CD4-positive, alpha-beta T cell treated with Interleukin-17A for 1 hour (primary cell): ENCODE measurements around the gene OLFM4.

ENCODE experiments used
- DNase-seq: peaks from one replicate; pipeline ENCODE4 v3.0.0-alpha.2; 2020

Gene OLFM4

GRCh38 chr13:53014495-53015443 is 13.8 kb upstream of the OLFM4 start:
- no peak for DNase-seq

DNA sequence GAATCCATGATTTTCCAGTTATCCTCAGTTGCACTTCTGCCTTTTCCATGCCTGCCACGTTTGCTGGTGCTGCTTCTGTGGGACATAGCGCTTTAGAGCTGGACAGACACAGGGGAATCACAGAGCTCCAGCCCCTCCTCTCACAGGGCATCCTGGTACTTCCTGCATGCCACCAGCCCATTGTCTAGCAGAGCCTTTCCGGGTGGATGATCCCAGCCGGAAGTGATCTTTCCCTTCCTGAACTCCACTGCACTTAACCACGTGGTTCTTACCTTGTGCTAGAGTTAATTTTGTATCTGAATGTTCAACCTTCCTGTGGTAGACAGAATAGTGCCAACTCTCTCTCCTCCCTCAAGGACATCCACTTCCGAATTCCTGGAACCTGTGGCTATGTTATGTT is 12.6 kb upstream of the OLFM4 start:
- DNase-seq, result no peak

DNA sequence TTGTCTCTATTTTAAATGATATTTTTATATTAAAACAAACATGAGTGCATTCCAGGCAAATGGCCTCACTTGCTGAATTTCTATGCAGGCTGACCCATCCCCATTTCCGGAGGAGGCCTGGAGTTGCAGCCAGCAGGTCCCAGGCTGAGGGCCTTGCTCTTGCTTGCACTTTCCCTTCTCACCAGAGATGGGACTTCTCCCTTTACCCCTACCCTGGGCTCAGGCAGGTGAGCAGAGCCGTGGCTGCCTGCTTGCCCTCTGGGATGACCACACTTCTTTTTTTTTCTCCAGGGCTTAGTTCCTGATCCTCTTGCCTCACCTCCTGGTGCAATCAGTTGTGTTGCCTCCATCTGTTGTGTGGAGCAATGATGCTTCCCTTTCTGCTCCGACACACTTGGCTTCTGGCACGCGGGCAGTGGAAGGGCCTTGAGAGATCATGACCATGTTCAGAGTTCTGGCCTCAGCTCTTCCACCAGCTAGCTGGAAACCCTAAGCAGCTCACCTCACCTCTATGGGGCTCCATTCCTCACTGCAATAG is 11.1 kb upstream of the OLFM4 start:
- no peak for DNase-seq

DNA sequence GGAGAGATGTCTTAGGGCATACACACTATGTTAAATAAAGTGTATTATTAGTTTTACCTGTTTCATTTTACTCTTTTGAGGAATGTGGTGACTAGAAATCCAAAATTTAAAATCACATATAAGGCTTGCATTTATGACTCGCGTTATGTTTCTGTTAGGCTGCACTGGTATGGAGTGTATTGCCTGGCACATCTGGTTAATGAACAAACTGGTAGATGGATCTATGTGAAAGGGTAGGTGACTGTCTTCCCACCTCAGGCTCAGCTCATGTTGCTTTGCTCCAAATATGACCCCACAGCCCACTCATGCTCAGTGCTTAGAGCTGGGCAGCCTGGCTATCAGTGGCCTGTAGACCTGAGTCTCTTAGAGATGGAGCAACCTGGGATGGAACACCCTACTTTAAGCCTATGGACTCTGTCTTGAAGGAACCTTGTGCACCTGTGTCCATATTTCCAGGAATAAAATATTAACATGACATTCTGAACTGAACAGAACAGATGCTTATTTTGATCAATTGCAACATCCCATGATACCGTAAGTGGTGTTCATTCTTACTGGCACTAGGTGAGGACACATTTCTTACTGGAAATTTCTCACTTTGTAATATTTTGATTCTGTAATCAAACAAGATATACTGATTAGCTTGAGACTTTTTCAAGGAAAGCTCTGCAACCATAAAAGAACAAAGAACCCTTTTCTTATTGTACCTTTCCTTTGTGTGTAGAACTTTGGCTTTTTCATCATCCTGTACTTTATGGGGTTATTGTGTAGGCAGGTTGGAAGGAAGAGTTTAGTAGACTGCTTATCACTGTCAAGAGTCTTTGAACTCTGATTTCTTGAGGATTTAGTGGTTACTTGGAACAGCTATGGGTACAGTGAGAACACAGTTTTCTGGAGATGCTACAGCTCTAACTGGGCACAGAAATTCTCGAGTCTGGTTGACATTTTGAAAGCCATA is 9.6 kb upstream of the OLFM4 start:
- no peak for DNase-seq

- DNase-seq, result no peak
Observed at GRCh38 chr13:53020764-53021335, 7.8 kb upstream of the OLFM4 start.

DNA sequence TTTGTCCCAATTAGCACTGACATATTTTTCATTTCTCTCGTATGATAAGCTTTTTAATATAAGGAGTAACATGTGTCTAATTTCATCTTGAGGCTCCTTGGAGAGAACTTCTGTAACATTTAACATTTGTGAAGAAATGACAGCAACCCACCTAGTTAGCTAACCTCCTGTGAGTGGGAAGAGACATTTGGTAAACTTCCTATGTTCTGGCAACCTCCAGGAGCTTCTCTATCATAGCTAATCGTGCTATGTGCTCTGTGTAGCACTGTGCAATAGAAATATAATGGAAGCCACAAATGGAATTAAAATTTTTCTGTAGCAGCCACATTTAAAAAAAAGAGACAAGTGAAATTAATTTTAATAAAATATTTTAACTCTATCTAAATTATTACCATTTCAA is 5.4 kb upstream of the OLFM4 start:
- DNase-seq, result no peak

- no peak for DNase-seq
Observed at GRCh38 chr13:53028063-53028462, 550 bp upstream of the OLFM4 start.

- DNase-seq, result no peak
Observed at GRCh38 chr13:53032849-53033248, 4.2 kb downstream of the OLFM4 start.

- DNase-seq, result no peak
Observed at GRCh38 chr13:53038993-53039392, 10.4 kb downstream of the OLFM4 start.

DNA sequence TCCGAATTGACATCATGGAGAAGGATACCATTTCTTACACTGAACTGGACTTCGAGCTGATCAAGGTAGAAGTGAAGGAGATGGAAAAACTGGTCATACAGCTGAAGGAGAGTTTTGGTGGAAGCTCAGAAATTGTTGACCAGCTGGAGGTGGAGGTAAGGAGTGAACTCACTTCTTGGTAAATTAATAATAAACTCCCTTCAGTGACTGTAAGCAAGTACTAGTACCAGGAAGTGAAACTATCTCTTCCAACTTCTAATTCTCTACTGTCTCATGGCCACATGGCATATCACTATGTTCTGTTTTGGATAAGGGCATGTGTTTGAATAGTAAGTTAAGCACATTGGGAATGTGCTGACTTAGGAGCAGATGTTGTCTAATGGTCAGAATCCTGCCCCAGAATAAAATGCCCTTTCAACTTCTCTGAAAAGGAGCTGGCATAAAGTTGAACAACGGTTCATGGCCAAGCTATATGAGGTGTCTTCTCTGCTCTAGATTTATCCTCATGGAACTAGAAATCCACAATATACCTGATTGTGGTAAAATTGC is 13.4 kb downstream of the OLFM4 start:
- no peak for DNase-seq

DNA sequence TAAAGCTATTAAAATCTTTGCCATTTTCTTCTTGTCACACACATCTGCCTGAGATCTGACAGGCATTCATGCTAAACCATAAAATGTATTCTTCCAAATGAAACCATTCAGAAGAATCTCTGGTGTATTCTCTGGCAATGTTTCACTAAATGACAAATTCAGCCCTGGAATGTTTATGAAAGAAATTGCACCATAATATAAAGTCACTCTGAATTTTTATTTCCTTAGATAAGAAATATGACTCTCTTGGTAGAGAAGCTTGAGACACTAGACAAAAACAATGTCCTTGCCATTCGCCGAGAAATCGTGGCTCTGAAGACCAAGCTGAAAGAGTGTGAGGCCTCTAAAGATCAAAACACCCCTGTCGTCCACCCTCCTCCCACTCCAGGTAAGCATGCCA is 14.3 kb downstream of the OLFM4 start:
- DNase-seq, result no peak

DNA sequence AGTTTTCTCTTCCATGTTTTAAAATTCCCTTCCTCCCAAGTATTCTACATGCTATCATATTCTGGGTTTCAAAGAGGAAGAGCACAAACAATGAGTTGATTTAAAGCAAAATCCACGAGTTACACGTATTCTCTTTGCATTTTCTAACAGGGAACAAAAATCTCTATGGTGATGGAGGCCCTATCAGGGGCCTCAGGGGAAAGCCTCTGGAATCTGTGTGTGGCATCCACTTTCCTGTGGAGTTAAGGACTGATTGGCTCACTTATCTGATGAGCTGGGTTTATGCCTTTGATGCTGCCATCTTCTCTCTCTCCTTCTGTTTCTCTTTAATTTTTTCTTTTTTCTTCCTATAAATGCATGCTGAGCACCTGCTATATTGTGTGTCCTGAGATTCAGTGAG is 14.8 kb downstream of the OLFM4 start:
- DNase-seq, result no peak

DNA sequence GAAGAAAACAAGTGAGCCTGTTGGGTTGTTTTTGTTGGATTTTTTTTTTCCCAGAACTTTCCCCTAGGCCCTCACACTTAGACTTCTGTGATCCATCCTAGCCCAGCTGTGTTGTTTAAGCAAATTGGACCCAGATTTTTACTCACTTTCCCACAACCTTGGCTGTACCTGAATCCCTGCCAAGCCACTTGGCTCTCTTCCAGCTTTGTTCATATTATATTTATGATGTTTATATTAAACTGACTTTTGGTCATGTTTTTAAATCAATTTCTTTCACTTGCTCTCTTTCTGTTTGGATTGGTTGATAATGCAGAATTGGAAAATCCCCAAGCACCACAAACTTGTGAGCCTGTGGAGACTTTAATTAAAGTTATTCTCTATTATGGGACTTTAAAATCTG is 16.6 kb downstream of the OLFM4 start:
- DNase-seq, result no peak

DNA sequence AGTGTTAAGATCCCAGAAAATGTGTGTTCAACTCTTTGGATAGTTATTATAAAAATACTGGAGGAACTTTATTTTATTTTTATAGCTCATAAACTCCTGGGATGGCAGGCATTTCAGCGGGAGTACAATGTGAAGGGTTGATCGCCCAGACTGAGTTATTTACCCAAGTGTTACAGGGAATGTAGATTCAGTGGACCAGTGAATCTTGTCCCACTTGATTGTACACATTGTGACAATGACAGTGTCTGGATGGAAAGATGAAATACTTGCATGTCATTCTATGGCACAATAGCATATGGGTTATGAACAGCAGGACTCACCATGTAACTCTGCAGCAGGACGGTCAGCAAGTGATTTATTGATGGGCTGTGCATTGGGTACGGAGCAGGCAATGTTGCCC is 20.3 kb downstream of the OLFM4 start:
- DNase-seq, result no peak

- no peak for DNase-seq
Observed at GRCh38 chr13:53050151-53050550, 21.5 kb downstream of the OLFM4 start.

- DNase-seq, result no peak
Observed at GRCh38 chr13:53052675-53053074, 24.1 kb downstream of the OLFM4 start.

- DNase-seq, result no peak
Observed at GRCh38 chr13:53054569-53054968, 26.0 kb downstream of the OLFM4 start.

DNA sequence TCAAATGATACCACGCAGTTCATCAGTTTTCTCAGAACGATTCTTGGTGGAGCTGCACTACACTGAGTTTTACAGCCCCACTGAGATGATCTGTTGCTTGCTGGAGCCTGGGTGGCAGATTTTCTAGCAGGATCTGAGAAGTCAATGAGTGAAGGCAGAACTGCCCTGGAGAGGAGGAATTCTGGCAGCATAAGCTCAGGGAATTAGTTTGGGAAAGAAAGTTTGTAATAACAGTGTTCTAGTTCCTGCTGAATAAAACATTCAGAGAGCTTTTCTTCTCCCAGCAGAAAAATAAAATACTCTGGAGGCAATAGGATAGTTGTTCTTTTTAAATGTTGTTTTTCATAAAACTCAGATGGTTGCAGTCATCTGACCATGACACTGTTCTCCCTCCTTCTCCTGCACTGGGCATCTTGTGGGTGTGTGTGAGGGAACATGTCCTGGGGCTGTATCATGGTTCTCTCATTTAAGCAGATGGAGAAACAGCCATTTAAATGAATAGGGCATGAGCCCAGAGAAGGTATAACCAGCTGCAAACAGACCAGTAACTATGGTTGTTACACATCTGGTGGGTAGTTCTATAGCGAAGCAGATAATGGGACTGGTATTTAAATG is 29.6 kb downstream of the OLFM4 start:
- DNase-seq, result no peak

- no peak for DNase-seq
Observed at GRCh38 chr13:53060840-53061490, 32.4 kb downstream of the OLFM4 start.

GRCh38 chr13:53064731-53065130 is 36.1 kb downstream of the OLFM4 start:
- no peak for DNase-seq

- no peak for DNase-seq
Observed at GRCh38 chr13:53066411-53066810, 37.8 kb downstream of the OLFM4 start.
